ENCODE data around the gene PDE6H.

Gene PDE6H

GRCh38 chr12:14972816-14973215 lies at the start of gene PDE6H:
PDE6H (plus strand) TSS chr12:14973042; CDS start chr12:14978013, 4,971 bp downstream.
- DNase-seq (ENCODE audit: low spot score) = no peak

GRCh38 chr12:14923944-14924343 lies 48.9 kb upstream of the PDE6H start:
- no peak for DNase-seq (ENCODE audit: low spot score)

GRCh38 chr12:14924541-14924940 lies 48.3 kb upstream of the PDE6H start:
- no peak for DNase-seq (ENCODE audit: low spot score)

- no peak for DNase-seq (ENCODE audit: low spot score)
Measured at GRCh38 chr12:14927267-14927666, 45.6 kb upstream of the PDE6H start.

- no peak for DNase-seq (ENCODE audit: low spot score)
Measured at GRCh38 chr12:14928931-14929330, 43.9 kb upstream of the PDE6H start.

GRCh38 chr12:14930299-14930698 lies 42.5 kb upstream of the PDE6H start:
- DNase-seq (ENCODE audit: low spot score) = no peak

- no peak for DNase-seq (ENCODE audit: low spot score)
Measured at GRCh38 chr12:14931359-14931758, 41.5 kb upstream of the PDE6H start.

- no peak for DNase-seq (ENCODE audit: low spot score)
Measured at GRCh38 chr12:14931791-14932560, 40.9 kb upstream of the PDE6H start.

- DNase-seq (ENCODE audit: low spot score) = no peak
Measured at GRCh38 chr12:14934511-14934910, 38.3 kb upstream of the PDE6H start.

GRCh38 chr12:14935031-14935430 lies 37.8 kb upstream of the PDE6H start:
- no peak for DNase-seq (ENCODE audit: low spot score)

GRCh38 chr12:14936224-14936861 lies 36.5 kb upstream of the PDE6H start:
- no peak for DNase-seq (ENCODE audit: low spot score)

- DNase-seq (ENCODE audit: low spot score) = no peak
Measured at GRCh38 chr12:14937014-14937413, 35.8 kb upstream of the PDE6H start.

GRCh38 chr12:14937689-14938088 lies 35.2 kb upstream of the PDE6H start:
- DNase-seq (ENCODE audit: low spot score) = no peak

- no peak for DNase-seq (ENCODE audit: low spot score)
Measured at GRCh38 chr12:14938301-14938700, 34.5 kb upstream of the PDE6H start, which contains the start of gene ERP27. ERP27 (minus strand) TSS chr12:14938537; CDS start chr12:14938508, 29 bp downstream.

GRCh38 chr12:14941369-14941768 lies 31.5 kb upstream of the PDE6H start:
- no peak for DNase-seq (ENCODE audit: low spot score)

GRCh38 chr12:14942196-14942931 lies 30.5 kb upstream of the PDE6H start:
- DNase-seq (ENCODE audit: low spot score) = no peak

- no peak for DNase-seq (ENCODE audit: low spot score)
Measured at GRCh38 chr12:14946162-14946561, 26.7 kb upstream of the PDE6H start.

- DNase-seq (ENCODE audit: low spot score) = no peak
Measured at GRCh38 chr12:14946861-14947260, 26.0 kb upstream of the PDE6H start.

- peak; percentile 82 for DNase-seq (ENCODE audit: low spot score)
Measured at GRCh38 chr12:14948672-14949071, 24.2 kb upstream of the PDE6H start.

GRCh38 chr12:14949631-14950030 lies 23.2 kb upstream of the PDE6H start:
- DNase-seq (ENCODE audit: low spot score) = no peak

- DNase-seq (ENCODE audit: low spot score) = no peak
Measured at GRCh38 chr12:14950421-14950820, 22.4 kb upstream of the PDE6H start.

GRCh38 chr12:14950982-14951746 lies 21.7 kb upstream of the PDE6H start:
- no peak for DNase-seq (ENCODE audit: low spot score)
